PC-9 (cell line): ENCODE results near the gene C11orf86. TPM values are rescaled to one million over a fixed set of nuclear protein-coding genes. Genes with fewer than 3 reads are reported as not detected.

Experiments used
- BruUV-seq: library from RNA; stranded (reverse); fragments of 400-500 nt; replicated peaks from 2 replicates; lab custom pipeline; 2021; lab: Mats Ljungman, UMichigan
- CTCF ChIA-PET: fragments of 300-600 bp; sonication (Branson Sonifier 250); formaldehyde crosslinking; loops from one replicate; lab custom pipeline; 2022; ENCODE audit warnings: antibody characterized with exemption; lab: Charles Lee
- POLR2A ChIA-PET: fragments of 300-600 bp; sonication (Branson Sonifier 250); formaldehyde crosslinking; loops from one replicate; lab custom pipeline; 2022; ENCODE audit warnings: antibody characterized with exemption; ENCODE audit not compliant: unreplicated experiment; lab: Charles Lee
- DNase-seq, 2 experiments: peaks; one replicate each; pipeline versions ENCODE4 v3.0.0 to v3.0.0-alpha.2; 2015 to 2022; ENCODE audit warnings: mixed read lengths in 1 of 2
- H2AFZ ChIP-seq: fragments of 200-600 bp; sonication (generic); 2 replicates; pipeline ENCODE4 v1.8.1; 2017; ENCODE audit warnings: antibody characterized with exemption
- H3F3A ChIP-seq: fragments of 200-600 bp; sonication (generic); 2 replicates; pipeline ENCODE4 v1.8.1; 2017; ENCODE audit warnings: antibody characterized with exemption, mild to moderate bottlenecking, low read depth; ENCODE audit not compliant: insufficient read depth
- H3K27ac ChIP-seq: fragments of 200-600 bp; sonication (generic); 2 replicates; pipeline ENCODE4 v1.6.1; 2016; ENCODE audit warnings: mixed run types
- H3K27me3 ChIP-seq: fragments of 200-600 bp; sonication (generic); 2 replicates; pipeline ENCODE4 v1.6.1; 2016; ENCODE audit warnings: low read depth, mixed run types; ENCODE audit not compliant: insufficient read depth
- H3K36me3 ChIP-seq: fragments of 200-600 bp; sonication (generic); 2 replicates; pipeline ENCODE4 v1.6.1; 2016; ENCODE audit warnings: low read depth, mixed run types
- H3K4me1 ChIP-seq: fragments of 200-600 bp; sonication (generic); replicated peaks from 2 replicates; pipeline ENCODE4 v1.6.1; 2016; ENCODE audit warnings: mixed run types; ENCODE audit not compliant: insufficient read depth
- H3K4me2 ChIP-seq: fragments of 200-600 bp; sonication (generic); 2 replicates; pipeline ENCODE4 v1.6.1; 2017; ENCODE audit warnings: mixed run types
- H3K4me3 ChIP-seq: fragments of 200-600 bp; sonication (generic); 2 replicates; pipeline ENCODE4 v1.6.1; 2016; ENCODE audit warnings: mixed run types
- H3K79me2 ChIP-seq: fragments of 200-600 bp; sonication (generic); 2 replicates; pipeline ENCODE4 v1.6.1; 2017; ENCODE audit warnings: low read depth, mixed run types
- H3K9me2 ChIP-seq: fragments of 200-600 bp; sonication (generic); 2 replicates; pipeline ENCODE4 v1.8.1; 2017; ENCODE audit warnings: mild to moderate bottlenecking; ENCODE audit not compliant: insufficient read depth
- H3K9me3 ChIP-seq: fragments of 200-600 bp; sonication (generic); 2 replicates; pipeline ENCODE4 v1.8.1; 2016; ENCODE audit warnings: low read depth; ENCODE audit not compliant: insufficient read depth
- H4K20me1 ChIP-seq: fragments of 200-600 bp; sonication (generic); 2 replicates; pipeline ENCODE4 v1.8.1; 2017; ENCODE audit not compliant: insufficient read depth
- CTCF ChIP-seq: fragments of 200-600 bp; sonication (generic); conservative IDR thresholded peaks from 2 replicates; pipeline ENCODE4 v1.6.1; 2017; ENCODE audit warnings: mixed run types, antibody characterized with exemption, mild to moderate bottlenecking, moderate library complexity
- EZH2 ChIP-seq: fragments of 200-600 bp; sonication (generic); IDR thresholded peaks from 2 replicates; pipeline ENCODE4 v1.8.0; 2017; ENCODE audit warnings: antibody characterized with exemption, low read depth
- intact Hi-C: fragments of 100-400 bp; cut with micrococcal nuclease; formaldehyde crosslinking; loops from one replicate; pipeline ENCODE4 v1.10.0; 2022; ENCODE audit not compliant: unreplicated experiment
- total RNA-seq: library from RNA; stranded (reverse); gene quantifications from 2 replicates; pipeline ENCODE4 v1.2.3, GENCODE V29; 2021

Gene C11orf86
- total RNA-seq, 1 experiment from 2014 or later: not detected

DNA sequence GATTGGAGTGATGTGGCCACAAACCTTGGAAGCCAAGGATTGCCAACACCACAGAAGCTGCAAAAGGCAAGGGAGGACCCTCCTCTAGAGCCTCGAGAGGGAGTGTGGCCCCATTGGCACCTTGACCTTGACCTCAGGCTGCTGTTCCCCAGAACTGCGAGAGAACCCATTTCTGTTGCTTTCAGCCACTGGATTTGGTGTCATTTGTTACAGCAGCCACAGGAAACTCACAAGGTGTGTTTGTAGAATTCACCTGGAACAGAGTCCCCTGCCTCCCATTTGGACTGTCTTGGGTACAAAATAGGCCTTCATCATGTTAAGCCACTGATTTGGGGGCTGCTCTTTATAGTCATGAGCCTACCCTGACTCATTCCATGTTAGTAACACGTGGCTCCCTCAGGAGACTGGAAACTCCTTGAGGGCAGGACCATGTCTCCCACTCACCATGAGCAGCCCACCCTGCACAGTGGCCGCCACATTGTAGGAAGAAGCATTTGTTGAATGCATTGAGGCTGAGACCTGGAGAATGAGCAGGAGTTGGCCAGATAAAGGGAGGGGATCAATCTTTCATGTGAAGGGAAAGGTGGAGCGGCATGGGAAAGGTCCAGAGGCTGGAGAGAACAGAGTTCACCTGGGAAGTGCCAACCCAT is 8.3 kb downstream of the C11orf86 start:
- Histone ChIP-seq H3K79me2 (no peaks in the 10 kb centered on the region), H3K27me3 (no peaks in the 10 kb centered on the region), H3K36me3 (no peaks in the 10 kb centered on the region), H4K20me1 (no peaks in the 10 kb centered on the region), H3K4me1 (peaks cover 31% of the 10 kb centered on the region), H2AFZ (no peak overlapping the region), H3K4me3 (no peak overlapping the region), H3K9me2 (no peaks in the 10 kb centered on the region), H3K9me3 (peaks cover 3% of the 10 kb centered on the region; the same call in 1 of the 2 replicates), H3K4me2 (no peak overlapping the region), H3K27ac (no peak overlapping the region), H3F3A (peaks cover 36% of the 10 kb centered on the region)
- TF ChIP-seq CTCF (no peak), EZH2 (no peak)
- BruUV-seq: no TSS peak
- no peak for DNase-seq
- intact Hi-C loops: no loop called here
- POLR2A ChIA-PET: interaction anchor here (0.6 kb wide), 1 partner anchor 35 kb away, joined by 11 read pairs; no protein-coding TSS in a partner anchor
- CTCF ChIA-PET: no interaction called here

DNA sequence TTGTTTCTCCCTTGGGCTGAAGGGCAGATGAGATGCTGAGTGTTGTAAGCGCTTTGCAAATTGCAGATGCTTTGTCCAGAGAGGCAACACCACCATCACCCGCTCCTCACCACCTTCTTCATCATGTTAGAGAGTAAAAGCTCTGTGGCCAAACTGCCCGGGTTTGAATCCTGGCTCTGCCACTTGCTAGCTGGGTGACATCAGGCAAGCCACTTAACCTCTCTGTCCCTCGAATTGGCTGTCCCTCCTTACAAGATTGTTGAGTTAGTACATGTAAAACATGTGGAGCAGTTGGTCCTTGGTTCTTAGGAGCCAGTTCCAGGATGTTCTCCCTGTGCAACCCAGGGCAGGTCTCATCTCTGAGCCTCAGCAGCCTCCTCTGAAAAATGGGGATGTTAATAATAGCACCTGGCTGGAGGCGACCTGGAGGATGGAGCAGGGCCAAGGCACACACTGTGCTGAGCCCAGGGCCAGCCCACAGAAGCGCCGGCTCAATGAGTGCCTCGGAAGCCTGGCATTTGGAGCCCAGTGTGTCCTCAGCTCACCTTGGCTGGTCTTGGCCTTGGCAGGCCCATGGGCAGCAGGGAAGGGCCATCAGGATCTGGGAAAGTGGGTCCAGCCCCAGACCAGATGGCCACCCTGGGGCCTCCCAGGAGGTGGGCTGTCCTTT is 10.5 kb downstream of the C11orf86 start:
- Histone ChIP-seq H3K4me2 (no peak overlapping the region), H3K36me3 (no peaks in the 10 kb centered on the region), H3K4me3 (no peak overlapping the region), H3F3A (peaks cover 29% of the 10 kb centered on the region), H3K4me1 (peaks cover 31% of the 10 kb centered on the region), H2AFZ (no peak overlapping the region), H3K9me3 (no peaks in the 10 kb centered on the region), H4K20me1 (no peaks in the 10 kb centered on the region), H3K27me3 (no peaks in the 10 kb centered on the region), H3K79me2 (no peaks in the 10 kb centered on the region), H3K9me2 (no peaks in the 10 kb centered on the region), H3K27ac (no peak overlapping the region)
- TF ChIP-seq CTCF (no peak), EZH2 (no peak)
- DNase-seq: no peak
- ChIA-PET CTCF (no interaction called here), POLR2A (interaction anchor here (0.6 kb wide), 1 partner anchor 192 kb away, joined by 22 read pairs; no protein-coding TSS in a partner anchor)
- intact Hi-C loops: no loop called here
- BruUV-seq: no TSS peak

DNA sequence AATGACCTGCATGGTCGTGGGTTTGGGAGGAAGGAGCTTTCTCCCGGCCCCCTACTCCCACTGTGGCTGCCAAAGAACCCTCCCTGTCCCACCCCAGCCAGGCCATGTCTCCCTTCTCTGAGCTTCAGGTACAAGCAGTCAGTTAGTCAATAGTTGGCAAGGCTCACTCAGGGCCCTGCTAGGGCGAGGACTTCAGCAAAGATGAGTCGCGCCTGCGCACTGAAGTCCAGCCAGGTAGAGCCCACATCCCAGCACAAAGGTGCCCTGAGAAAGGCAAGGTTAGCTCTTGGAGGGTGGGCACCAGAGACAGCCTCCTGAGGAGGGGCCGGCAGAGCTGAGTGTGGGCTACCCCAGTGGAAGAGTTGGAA is 11.1 kb downstream of the C11orf86 start:
- H3K4me3 ChIP-seq: no peak overlapping the region
- H3K9me2 ChIP-seq: no peaks in the 10 kb centered on the region
- no peak for DNase-seq
- no peak overlapping the region for H2AFZ ChIP-seq
- TF ChIP-seq CTCF (no peak), EZH2 (no peak)
- H3K79me2 ChIP-seq: no peaks in the 10 kb centered on the region
- no TSS peak for BruUV-seq
- H3K27me3 ChIP-seq: no peaks in the 10 kb centered on the region
- H3K36me3 ChIP-seq: no peaks in the 10 kb centered on the region
- H4K20me1 ChIP-seq: no peaks in the 10 kb centered on the region
- H3K4me1 ChIP-seq: peaks cover 29% of the 10 kb centered on the region
- intact Hi-C loops: no loop called here
- CTCF ChIA-PET: interaction anchor here (0.6 kb wide), 1 partner anchor 168 kb away, joined by 4 read pairs; no protein-coding TSS in a partner anchor
- POLR2A ChIA-PET: interaction anchor here (0.5 to 0.6 kb wide), 2 partner anchors 85 to 192 kb away, joined by 5 to 22 read pairs; no protein-coding TSS in a partner anchor
- H3K4me2 ChIP-seq: no peak overlapping the region
- H3K27ac ChIP-seq: no peak overlapping the region
- peaks cover 23% of the 10 kb centered on the region for H3F3A ChIP-seq
- H3K9me3 ChIP-seq: no peaks in the 10 kb centered on the region
